Activated B cell treated with CpG ODN at 0.5 μM for 24 hours (primary cell): Measurements from ENCODE around the gene TRIM41. TPM values are rescaled to one million over a fixed set of nuclear protein-coding genes. Genes with fewer than 3 reads are reported as not detected.
"Not testable (repeated sequence)": the region's sequence is repeated elsewhere in the genome, so short reads cannot be mapped to it uniquely, and the experiment has no call there.

Source experiments
- ATAC-seq: fragments of 200-7000 bp; cut with Tn5 transposase; one replicate; pipeline ENCODE4 v1.10.0; 2021; ENCODE audit warnings: low read depth, mild to moderate bottlenecking, moderate library complexity
- CTCF ChIA-PET: fragments of 350-600 bp; sonication (Branson Sonifier 250); formaldehyde crosslinking; loops from one replicate; lab custom pipeline; 2021; ENCODE audit warnings: antibody characterized with exemption; lab: Charles Lee
- POLR2A ChIA-PET: fragments of 350-600 bp; sonication (Branson Sonifier 250); formaldehyde crosslinking; loops from one replicate; lab custom pipeline; 2021; ENCODE audit warnings: antibody characterized with exemption; lab: Charles Lee
- DNase-seq: peaks from one replicate; pipeline ENCODE4 v3.0.0; 2022
- H3K27ac Mint-ChIP-seq: one replicate; pipeline ENCODE4 v1.8.0; 2020; ENCODE audit warnings: mixed read lengths
- H3K27me3 Mint-ChIP-seq: one replicate; pipeline ENCODE4 v1.8.0; 2021; ENCODE audit warnings: mixed read lengths
- H3K36me3 Mint-ChIP-seq: one replicate; pipeline ENCODE4 v1.8.0; 2021; ENCODE audit warnings: low read depth, mixed read lengths
- H3K4me1 Mint-ChIP-seq: one replicate; pipeline ENCODE4 v1.8.0; 2021; ENCODE audit warnings: mixed read lengths
- H3K4me3 Mint-ChIP-seq: one replicate; pipeline ENCODE4 v1.8.0; 2020; ENCODE audit warnings: mild to moderate bottlenecking, mixed read lengths
- H3K9me3 Mint-ChIP-seq: one replicate; pipeline ENCODE4 v1.8.0; 2020; ENCODE audit warnings: mixed read lengths
- CTCF ChIP-seq: fragments of 200-600 bp; IDR thresholded peaks from one replicate; pipeline ENCODE4 v1.8.0; 2022; ENCODE audit warnings: antibody characterized with exemption, mild to moderate bottlenecking
- intact Hi-C: fragments of 100-400 bp; cut with micrococcal nuclease; formaldehyde crosslinking; loops from one replicate; pipeline ENCODE4 v1.15.1; 2024
- total RNA-seq: library from RNA; stranded (reverse); gene quantifications from 2 replicates; pipeline ENCODE4 v1.2.3, GENCODE V29; 2022

Gene TRIM41
- total RNA-seq, 1 donor from 2014 or later, result 39.6 TPM

GRCh38 chr5:181281077-181281983, 58.2 kb downstream of the TRIM41 start:
- intact Hi-C loops, result no loop called here
- H3K9me3 Mint-ChIP-seq, result no peaks in the 10 kb centered on the region
- H3K27me3 Mint-ChIP-seq, result no peaks in the 10 kb centered on the region
- TF ChIP-seq CTCF, result no peak
- H3K27ac Mint-ChIP-seq, result no peak overlapping the region
- ATAC-seq, result no peak
- peaks cover 2% of the 10 kb centered on the region for H3K4me1 Mint-ChIP-seq
- ChIA-PET CTCF (no interaction called here), POLR2A (no interaction called here)
- H3K4me3 Mint-ChIP-seq, result no peak overlapping the region
- DNase-seq, result no peak
- no peaks in the 10 kb centered on the region for H3K36me3 Mint-ChIP-seq

- no peak for ATAC-seq
- no peak overlapping the region for H3K4me3 Mint-ChIP-seq
- H3K9me3 Mint-ChIP-seq, result no peaks in the 10 kb centered on the region
Observed at GRCh38 chr5:181281984-181282316, 58.9 kb downstream of the TRIM41 start.

GRCh38 chr5:181282415-181282814, 59.3 kb downstream of the TRIM41 start:
- intact Hi-C loops, DNase-seq, H3K36me3 Mint-ChIP-seq, CTCF ChIA-PET, H3K27me3 Mint-ChIP-seq, ATAC-seq, H3K9me3 Mint-ChIP-seq, POLR2A ChIA-PET, H3K4me3 Mint-ChIP-seq, H3K27ac Mint-ChIP-seq: not testable (repeated sequence)
- peaks cover 13% of the 10 kb centered on the region for H3K4me1 Mint-ChIP-seq

More at GRCh38 chr5:181281984-181282316, 58.9 kb downstream of the TRIM41 start:
- Mint-ChIP-seq H3K27ac (no peak overlapping the region), H3K27me3 (no peaks in the 10 kb centered on the region), H3K4me1 (peaks cover 8% of the 10 kb centered on the region), H3K36me3 (no peaks in the 10 kb centered on the region)
- ChIA-PET POLR2A (no interaction called here), CTCF (no interaction called here)
- no peak for TF ChIP-seq CTCF
- intact Hi-C loops, result no loop called here
- no peak for DNase-seq

- DNase-seq (no peak), ATAC-seq (no peak)
- Mint-ChIP-seq H3K4me3 (no peak overlapping the region), H3K4me1 (peaks cover 17% of the 10 kb centered on the region), H3K27me3 (no peaks in the 10 kb centered on the region), H3K27ac (no peak overlapping the region), H3K9me3 (no peaks in the 10 kb centered on the region), H3K36me3 (no peaks in the 10 kb centered on the region)
- ChIA-PET CTCF (no interaction called here), POLR2A (no interaction called here)
- intact Hi-C loops, result no loop called here
- TF ChIP-seq CTCF, result no peak
Observed at GRCh38 chr5:181282874-181283273, 59.8 kb downstream of the TRIM41 start.

GRCh38 chr5:181283347-181283746, 60.3 kb downstream of the TRIM41 start:
- CTCF ChIA-PET, result no interaction called here
- DNase-seq, result no peak
- TF ChIP-seq CTCF, result no peak
- no peak for ATAC-seq
- Mint-ChIP-seq H3K4me3 (no peak overlapping the region), H3K9me3 (no peaks in the 10 kb centered on the region), H3K4me1 (peaks cover 22% of the 10 kb centered on the region), H3K36me3 (no peaks in the 10 kb centered on the region), H3K27me3 (no peaks in the 10 kb centered on the region), H3K27ac (no peak overlapping the region)
- intact Hi-C loops, result no loop called here
- POLR2A ChIA-PET, result no interaction called here

GRCh38 chr5:181283841-181284755, 61.0 kb downstream of the TRIM41 start:
- intact Hi-C loops, POLR2A ChIA-PET, H3K36me3 Mint-ChIP-seq, H3K27me3 Mint-ChIP-seq, DNase-seq, CTCF ChIA-PET, H3K4me3 Mint-ChIP-seq, H3K9me3 Mint-ChIP-seq, ATAC-seq, H3K27ac Mint-ChIP-seq: not testable (repeated sequence)
- peaks cover 23% of the 10 kb centered on the region for H3K4me1 Mint-ChIP-seq
